ENCODE results near the gene CADM2.

DNA sequence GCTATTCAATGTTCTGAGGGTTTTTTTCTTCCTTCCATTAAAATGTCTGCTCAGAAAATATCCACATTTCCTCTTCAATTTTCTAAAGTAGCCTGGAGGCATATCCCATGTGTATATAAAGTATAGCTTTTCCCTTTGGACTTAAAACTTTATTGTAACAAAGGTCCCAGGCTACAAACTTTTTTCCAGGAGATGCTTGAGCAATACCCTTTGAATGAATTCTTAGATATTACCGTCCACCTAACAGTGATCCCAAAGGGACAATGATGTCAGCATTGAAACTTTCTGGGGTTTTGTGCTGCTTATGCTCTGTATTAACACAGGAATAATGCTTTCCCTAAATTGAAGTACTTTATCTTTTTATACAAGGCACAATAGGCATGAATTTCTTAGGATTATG, 525.2 kb downstream of the CADM2 start:
- TF ChIP-seq, protein P1, sequence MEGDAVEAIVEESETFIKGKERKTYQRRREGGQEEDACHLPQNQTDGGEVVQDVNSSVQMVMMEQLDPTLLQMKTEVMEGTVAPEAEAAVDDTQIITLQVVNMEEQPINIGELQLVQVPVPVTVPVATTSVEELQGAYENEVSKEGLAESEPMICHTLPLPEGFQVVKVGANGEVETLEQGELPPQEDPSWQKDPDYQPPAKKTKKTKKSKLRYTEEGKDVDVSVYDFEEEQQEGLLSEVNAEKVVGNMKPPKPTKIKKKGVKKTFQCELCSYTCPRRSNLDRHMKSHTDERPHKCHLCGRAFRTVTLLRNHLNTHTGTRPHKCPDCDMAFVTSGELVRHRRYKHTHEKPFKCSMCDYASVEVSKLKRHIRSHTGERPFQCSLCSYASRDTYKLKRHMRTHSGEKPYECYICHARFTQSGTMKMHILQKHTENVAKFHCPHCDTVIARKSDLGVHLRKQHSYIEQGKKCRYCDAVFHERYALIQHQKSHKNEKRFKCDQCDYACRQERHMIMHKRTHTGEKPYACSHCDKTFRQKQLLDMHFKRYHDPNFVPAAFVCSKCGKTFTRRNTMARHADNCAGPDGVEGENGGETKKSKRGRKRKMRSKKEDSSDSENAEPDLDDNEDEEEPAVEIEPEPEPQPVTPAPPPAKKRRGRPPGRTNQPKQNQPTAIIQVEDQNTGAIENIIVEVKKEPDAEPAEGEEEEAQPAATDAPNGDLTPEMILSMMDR (IDR thresholded peaks at IDR 0.05) = no peak
- no peak for TF ChIP-seq SIN3A (IDR thresholded peaks at IDR 0.05; ENCODE audit: borderline replicate concordance, insufficient read depth, low read depth, low read length)
- TF ChIP-seq POLR2AphosphoS5 (IDR thresholded peaks at IDR 0.05; ENCODE audit: low read depth, low read length) = no peak
- TF ChIP-seq, protein P2, sequence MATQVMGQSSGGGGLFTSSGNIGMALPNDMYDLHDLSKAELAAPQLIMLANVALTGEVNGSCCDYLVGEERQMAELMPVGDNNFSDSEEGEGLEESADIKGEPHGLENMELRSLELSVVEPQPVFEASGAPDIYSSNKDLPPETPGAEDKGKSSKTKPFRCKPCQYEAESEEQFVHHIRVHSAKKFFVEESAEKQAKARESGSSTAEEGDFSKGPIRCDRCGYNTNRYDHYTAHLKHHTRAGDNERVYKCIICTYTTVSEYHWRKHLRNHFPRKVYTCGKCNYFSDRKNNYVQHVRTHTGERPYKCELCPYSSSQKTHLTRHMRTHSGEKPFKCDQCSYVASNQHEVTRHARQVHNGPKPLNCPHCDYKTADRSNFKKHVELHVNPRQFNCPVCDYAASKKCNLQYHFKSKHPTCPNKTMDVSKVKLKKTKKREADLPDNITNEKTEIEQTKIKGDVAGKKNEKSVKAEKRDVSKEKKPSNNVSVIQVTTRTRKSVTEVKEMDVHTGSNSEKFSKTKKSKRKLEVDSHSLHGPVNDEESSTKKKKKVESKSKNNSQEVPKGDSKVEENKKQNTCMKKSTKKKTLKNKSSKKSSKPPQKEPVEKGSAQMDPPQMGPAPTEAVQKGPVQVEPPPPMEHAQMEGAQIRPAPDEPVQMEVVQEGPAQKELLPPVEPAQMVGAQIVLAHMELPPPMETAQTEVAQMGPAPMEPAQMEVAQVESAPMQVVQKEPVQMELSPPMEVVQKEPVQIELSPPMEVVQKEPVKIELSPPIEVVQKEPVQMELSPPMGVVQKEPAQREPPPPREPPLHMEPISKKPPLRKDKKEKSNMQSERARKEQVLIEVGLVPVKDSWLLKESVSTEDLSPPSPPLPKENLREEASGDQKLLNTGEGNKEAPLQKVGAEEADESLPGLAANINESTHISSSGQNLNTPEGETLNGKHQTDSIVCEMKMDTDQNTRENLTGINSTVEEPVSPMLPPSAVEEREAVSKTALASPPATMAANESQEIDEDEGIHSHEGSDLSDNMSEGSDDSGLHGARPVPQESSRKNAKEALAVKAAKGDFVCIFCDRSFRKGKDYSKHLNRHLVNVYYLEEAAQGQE (IDR thresholded peaks at IDR 0.05; ENCODE audit: insufficient read depth in 1 of 2, low read depth in 2 of 2, low read length in 1 of 2) = no peak
- no peak for TF ChIP-seq TCF7L2 (IDR thresholded peaks at IDR 0.05; ENCODE audit: low read depth, low read length)
